Islet precursor cell (in vitro differentiated cells): ENCODE results near the gene CBFB.
"Not testable (repeated sequence)": the region's sequence is repeated elsewhere in the genome, so short reads cannot be mapped to it uniquely, and the experiment has no call there.

Experiments
- DNase-seq: peaks from one replicate; pipeline ENCODE4 v3.0.0-alpha.2; 2018

The CBFB gene

DNA sequence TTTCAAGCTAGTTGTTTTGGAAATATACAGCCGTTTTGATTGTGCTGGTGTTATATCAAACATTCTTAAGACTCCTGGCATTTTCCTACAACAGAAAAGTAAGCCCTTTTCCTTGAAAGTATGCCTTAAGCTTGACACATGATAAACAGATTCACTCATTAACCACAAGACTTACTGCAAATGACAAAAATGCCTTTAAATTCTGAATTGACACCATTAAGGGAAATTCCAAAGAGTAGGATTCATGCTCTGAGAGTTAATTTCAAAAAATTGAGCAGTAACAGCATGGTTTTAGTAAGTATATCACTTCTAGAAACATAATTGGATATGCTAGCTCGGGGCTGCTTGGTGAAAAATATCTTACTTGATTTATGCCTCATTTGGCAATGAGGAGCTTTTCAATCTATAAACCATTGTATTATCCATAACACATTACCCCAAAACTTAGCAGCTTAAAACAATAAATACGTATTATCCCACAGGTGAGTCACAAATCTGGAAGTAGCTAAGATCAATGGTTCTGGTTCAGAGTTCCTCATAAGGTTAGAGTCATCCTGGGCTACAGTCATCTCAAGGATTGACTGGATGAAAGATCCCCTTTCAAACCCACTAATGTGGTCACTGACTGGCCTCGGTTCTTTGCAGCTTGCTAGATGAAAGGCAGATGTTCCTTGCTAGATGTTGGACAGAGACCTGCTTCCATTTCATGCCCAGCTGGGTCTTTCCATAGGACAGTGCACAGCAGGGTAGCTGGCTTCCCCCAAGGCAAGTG lies 72.5 kb downstream of the CBFB start:
- DNase-seq, result no peak

DNA sequence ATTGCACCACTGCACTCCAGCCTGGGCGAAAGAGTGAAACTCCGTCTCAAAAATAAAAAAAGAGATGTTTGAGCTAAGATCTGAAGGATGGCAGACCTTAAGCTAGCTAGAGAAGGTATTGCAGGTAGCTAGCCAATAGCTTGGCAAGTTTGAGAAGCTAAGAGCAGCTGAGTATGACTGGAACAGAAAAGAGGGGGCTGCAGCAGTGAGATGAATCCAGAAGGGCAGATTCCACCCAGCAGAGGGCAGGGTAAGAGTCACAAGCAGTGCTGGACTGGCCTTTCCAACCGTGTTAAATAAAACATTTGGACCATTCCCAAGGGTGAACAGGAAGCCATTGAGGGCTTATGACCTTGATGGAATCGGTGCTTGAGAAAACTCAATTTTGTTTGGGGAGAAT lies 75.1 kb downstream of the CBFB start:
- DNase-seq, result peak; percentile 71

- DNase-seq, result no peak
These were observed 75.9 kb downstream of the CBFB start for GRCh38 chr16:67104845-67105244.

DNA sequence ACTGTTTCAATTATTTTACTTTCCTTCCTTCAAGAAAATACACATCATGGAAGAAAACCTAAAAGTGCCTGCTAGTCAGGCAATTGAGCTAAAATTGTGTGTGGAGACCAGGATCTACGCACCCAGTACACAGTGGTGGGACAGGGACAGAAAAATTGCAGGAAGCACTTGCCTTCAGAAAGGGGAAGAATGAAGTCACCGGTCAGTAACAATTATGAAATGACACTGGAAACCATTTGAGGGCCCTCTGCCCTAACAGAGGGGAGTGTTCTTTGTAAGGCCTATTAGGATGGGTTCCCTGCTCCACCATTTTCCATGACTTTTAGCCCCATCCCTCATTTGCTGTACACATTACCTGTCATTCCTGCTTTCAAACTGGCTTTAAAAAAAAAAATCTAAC lies 76.3 kb downstream of the CBFB start:
- no peak for DNase-seq

GRCh38 chr16:67105881-67106280 lies 76.9 kb downstream of the CBFB start:
- no peak for DNase-seq

DNA sequence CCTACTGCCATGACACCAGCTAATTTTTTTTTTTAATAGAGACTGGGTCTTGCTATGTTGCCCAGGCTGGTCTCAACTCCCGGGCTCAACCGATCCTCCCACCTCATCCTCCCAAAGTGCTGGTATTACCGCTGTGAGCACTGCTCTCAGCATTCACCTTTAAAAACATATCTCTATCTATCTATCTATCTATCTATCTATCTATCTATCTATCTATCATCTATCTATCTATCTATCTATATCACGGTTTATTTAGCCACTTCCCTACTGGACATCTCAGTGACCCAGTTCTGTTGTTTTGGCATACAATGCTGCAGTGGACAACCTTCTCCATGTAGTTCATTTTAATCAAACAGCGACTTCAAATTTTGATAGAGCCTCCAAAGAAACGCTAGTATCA lies 79.5 kb downstream of the CBFB start:
- no peak for DNase-seq

- DNase-seq, result no peak
These were observed 80.0 kb downstream of the CBFB start for GRCh38 chr16:67108931-67109406.

GRCh38 chr16:67109407-67110135 lies 80.6 kb downstream of the CBFB start, which contains the start of gene PHAF1:
Gene PHAF1 (plus strand): TSS chr16:67109941. CDS start chr16:67110176, 235 bp downstream.
- DNase-seq, result peak; percentile 97

DNA sequence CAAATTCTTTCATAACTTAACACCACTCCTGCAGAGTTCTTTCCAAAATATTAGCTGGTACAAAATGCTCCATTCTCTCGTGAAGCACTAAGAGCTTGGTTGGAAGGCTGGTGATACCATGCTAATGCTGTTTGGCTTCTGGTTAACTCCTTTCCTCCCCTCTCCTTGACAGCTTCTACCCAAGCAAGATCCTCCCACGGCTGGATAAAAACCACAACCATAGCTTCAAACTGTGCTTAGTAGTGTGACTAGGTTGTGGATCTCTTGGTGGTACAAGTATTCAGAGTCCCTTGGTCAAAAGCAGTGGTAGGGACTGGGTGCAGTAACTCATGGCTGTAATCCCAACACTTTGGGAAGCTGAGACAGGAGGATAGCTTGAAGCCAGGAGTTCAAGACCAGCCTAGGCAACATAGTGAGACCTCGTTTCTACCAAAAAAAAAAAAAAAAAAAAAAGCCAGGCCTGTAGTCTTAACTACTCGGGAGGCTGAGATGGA lies 83.0 kb downstream of the CBFB start:
- DNase-seq, result no peak

- no peak for DNase-seq
These were observed 83.8 kb downstream of the CBFB start for GRCh38 chr16:67112591-67113399.

DNA sequence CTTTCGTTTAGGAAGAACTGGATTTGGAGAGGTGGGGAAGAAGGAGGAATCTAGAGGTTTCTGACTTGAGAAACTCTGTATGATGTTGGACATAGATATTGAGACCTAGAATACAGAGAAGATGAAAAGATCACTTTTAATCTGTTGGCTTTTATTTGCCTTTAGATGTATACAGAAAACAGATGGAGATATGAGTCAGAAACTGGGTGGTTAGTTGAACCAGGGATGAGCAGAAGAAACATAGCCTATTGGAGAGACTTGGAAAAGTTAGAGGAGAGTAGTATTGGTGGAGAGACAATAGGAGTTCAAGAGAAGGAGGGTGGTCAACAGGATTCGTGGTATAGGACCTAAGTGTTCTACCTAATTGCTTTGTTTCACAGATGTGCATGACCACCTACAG lies 85.8 kb downstream of the CBFB start:
- DNase-seq, result no peak

- DNase-seq, result peak; percentile 83
These were observed 86.7 kb downstream of the CBFB start for GRCh38 chr16:67115639-67116038.

DNA sequence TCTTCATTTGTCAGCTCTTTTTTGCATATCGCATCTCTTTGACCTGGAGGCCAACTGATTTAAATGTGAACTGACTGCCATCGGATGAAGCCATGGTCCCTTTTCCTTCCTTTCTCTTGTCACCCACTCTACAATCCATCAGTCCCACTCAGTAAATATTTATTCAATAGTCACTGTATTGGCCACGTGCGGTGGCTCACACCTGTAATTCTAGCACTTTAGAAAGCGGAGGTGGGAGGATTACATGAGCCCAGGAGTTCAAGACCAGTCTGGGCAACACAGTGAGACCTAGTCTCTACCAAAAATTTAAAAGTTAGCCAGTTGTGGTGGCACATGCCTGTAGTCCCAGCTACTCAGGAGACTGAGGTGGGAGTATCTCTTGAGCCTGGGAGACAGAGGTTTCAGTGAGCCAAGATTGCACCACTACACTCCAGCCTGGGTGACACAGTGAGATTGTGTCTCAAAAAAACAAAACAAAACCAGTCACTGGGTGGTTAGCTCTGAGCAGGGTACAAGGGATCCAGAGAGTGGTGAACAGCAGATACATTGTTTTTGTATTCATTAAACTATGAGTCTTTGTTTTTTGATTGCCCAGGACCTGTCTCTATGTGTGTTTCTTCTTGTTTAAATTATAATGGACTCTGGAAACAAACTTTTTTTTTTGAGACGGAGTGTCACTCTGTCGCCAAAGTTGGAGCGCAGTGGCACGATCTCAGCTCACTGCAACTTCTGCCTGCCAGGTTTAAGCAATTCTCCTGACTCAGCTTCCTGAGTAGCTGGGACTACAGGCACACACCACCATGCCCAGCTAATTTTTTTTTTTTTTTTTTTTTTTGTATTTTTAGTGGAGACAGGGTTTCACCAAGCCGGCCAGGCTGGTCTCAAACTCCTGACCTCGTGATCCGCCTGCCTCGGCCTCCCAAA lies 87.7 kb downstream of the CBFB start:
- no peak for DNase-seq

GRCh38 chr16:67117716-67118115 lies 88.8 kb downstream of the CBFB start:
- no peak for DNase-seq

DNA sequence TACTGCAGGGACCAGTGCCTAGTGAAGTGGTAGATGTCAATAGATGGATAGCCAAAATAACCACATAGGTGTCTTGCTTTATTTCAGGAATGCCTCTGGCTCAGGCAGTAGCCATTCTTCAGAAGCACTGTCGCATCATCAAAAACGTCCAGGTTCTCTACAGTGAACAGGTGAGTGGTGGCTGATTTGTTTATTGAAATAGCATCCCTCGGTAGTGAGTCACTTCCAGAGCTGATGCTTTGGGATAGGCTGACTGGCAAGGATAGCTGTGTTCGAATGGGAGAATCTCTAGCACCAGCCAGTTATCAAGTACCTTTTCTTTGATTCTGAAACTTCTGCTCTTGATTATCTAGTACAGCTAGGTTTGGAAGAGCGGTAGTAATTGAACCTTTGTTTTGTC lies 91.1 kb downstream of the CBFB start:
- DNase-seq, result no peak

- not testable (repeated sequence) for DNase-seq
These were observed 93.8 kb downstream of the CBFB start for GRCh38 chr16:67122799-67123198.

DNA sequence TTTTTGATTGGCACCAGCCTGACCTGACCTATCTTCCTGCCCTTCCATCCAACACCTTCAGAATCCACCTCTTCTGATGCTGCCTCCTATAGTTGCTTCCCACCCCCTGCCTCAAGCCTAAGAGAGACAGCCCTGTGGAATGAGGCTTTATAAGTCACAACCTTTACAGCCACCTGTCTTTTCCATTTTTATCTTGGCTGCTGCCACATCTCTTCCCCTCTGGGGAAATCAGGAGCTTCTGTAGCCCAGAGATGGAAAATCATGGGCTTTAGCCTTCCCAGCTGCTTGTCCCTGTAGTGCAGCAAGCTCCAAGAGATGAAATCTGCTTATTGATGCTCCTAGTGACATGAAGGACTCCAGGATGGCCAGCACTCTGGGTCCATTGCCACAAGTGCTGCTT lies 99.5 kb downstream of the CBFB start:
- DNase-seq, result no peak

DNA sequence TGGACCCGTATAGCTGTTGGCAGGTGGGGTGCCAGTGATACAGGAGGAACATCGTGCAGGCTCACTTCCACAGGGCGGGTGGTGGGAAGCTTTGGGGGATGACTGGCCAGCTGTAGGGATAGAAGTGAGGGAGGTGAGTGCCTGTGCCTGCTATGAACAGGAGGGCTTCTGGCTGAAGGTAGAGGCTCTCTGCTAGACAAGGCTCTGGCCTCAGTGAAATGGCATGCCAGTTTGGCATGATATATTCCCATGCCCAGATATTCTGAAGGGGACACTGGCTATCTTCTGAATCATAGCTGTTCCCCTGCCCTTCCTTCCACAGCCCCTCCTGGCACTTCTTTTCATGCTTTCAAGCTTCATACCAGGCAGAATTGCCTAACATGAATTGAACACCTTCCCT lies 99.9 kb downstream of the CBFB start:
- no peak for DNase-seq

GRCh38 chr16:67129422-67129821 lies 100.5 kb downstream of the CBFB start:
- no peak for DNase-seq

GRCh38 chr16:67137605-67138004 lies 108.7 kb downstream of the CBFB start:
- DNase-seq, result no peak

DNA sequence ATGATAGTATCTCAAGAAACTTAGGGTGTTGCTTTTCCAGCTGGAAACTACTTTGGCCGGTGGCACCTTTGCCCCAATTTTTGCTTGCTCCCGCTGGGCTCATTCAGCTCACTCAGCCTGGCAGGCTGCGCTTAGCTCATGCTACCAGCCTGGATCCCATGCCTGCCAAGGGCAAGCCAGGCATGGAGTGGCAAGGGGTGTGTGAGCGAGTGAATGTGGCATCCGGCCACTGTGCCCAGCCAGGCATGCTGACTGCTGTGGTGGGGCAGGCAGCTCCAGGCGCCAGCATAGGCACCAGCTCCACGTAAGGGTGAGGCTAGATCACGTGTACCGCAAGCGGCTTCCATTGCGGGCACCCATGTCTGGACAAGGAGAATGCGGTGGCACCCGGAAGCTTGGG lies 112.4 kb downstream of the CBFB start:
- DNase-seq, result no peak

- no peak for DNase-seq
These were observed 113.4 kb downstream of the CBFB start for GRCh38 chr16:67142342-67142741.
